Suppressor macrophage (primary cell): ENCODE measurements around the gene PI16.
"Not testable (repeated sequence)": the region's sequence is repeated elsewhere in the genome, so short reads cannot be mapped to it uniquely, and the experiment has no call there.

Experiments
- DNase-seq, 4 experiments: peaks; one replicate each; pipeline ENCODE4 v3.0.0-alpha.2; 2020 to 2022

PI16 gene

DNA sequence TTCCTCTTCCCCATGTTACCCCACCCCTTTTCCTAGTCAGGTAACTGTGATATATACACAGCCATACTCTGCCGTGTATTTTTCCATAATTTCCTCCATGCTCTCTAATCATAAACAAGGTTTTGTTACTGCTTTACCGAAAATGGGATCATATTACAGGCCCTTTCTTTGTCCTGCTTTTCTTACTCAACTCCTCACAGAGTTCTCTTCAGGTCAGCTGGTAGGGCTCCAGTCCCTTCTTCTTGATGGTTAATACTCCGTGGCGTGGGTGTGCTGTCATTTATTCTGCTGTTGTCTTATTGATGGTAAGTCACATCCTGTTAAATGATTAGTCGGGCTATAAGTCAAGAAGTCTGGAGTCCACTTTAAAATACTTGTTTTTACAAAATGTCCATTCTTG lies 24.9 kb upstream of the PI16 start:
- no peak for DNase-seq

DNA sequence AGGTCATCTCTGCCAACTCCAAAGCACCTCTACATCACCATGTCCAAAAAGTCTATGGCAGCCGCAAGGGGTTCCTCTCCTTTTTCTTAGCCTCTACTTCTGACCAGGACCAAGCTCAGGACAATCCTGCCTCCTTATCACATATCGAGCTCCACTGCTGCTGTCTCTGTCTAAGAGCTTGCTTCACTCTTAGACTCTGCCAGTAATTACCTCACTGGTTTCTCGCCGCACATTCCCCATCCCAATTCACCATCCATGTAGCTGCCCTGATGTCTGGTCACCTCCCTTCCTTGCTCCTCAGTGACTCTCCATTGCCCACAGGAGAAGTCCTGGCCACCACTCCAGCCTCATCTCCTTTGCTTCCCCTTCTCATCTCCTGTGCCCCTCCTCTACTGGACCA lies 24.1 kb upstream of the PI16 start:
- DNase-seq: no peak

DNA sequence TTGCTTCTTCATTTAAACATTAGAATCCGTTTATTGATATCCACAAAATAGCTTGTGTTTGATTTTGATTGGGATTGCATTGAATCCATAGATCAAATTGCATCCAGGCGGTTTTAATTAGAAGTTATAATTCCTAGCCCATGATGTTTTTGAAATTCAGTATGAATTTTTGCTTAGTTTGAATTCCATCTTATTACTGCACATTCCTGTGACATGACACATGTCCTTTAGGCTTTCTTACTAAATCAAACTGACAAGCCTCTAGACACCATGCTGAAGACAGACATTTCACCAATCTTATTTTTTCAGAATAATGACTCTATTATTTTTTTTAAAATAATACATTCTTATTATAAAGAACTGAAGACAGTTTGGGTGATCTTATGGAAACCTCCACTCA lies 21.4 kb upstream of the PI16 start:
- DNase-seq: no peak

DNA sequence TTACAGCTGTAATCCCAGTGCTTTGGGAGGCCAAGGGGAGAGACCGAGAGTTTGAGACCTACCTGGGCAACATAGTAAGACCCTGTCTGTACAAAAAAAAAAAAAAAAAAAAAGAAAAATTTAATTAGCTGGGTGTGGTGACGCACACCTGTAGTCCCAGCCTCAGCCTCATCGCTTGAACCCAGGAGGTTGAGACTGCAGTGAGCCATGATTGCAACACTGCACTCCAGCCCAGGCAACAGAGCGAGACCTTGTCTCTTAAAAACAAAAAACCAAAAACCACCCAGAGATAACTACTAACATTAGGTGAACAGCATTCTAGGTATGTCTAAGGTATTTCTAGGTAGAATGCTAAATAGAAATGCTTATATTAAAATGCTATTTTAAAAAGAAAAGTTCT lies 21.0 kb upstream of the PI16 start:
- no peak for DNase-seq

DNA sequence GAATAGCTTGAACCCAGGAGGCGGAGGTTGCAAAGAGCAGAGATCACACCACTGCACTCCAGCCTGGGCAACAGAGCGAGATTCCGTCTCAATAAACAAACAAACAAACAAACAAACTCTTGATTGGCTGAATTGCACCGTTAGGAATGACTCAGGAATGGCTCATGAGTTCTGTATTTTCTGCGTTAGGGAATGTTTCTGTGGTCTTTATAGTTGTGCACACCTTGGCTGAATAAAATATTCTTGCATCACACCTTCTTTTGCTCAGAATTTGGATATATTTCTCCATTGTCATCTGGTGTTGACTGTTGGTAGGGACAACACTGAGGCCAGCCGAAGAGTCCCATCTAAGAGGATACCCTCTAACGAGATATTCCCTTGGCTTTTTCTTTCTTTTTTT lies 19.6 kb upstream of the PI16 start:
- no peak for DNase-seq

DNA sequence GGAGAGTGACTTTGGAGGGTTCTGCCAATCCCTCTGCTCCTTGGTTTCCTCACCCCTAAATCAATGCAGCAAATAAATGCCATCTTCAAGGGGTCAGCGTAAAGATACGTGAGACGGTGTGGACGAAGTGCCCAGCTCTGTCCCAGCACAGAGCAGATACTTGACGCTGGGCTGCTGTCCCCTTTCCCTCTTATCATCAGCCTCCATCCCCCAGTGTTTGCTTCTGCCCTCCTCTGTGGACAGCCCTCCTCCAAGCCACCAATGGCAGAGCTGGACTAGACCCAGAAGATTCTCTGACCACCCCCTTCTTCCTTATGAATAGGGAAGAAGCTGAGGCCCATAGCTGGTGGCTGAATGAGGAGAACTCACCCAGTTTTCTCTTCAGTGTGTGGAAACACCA lies 17.7 kb upstream of the PI16 start:
- DNase-seq: no peak

DNA sequence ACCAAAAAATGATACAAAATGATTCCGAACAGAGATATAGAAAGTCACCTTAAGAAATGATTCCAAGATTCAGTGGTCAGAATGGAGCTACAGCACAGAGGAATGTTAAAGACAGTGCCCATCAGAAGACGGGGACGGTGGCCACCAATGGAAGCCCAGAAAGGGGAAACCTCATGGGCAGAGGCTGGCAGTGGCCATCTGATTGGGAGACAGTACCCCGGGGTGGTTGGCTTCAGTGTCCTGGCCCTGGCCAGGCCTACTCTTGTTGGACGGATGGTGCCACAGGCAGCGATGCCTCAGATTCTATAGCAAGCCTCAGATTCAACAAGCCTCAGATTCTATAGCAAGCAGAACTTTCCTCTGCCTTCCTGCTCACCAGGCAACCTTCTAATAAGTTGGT lies 16.6 kb upstream of the PI16 start:
- no peak for DNase-seq

DNA sequence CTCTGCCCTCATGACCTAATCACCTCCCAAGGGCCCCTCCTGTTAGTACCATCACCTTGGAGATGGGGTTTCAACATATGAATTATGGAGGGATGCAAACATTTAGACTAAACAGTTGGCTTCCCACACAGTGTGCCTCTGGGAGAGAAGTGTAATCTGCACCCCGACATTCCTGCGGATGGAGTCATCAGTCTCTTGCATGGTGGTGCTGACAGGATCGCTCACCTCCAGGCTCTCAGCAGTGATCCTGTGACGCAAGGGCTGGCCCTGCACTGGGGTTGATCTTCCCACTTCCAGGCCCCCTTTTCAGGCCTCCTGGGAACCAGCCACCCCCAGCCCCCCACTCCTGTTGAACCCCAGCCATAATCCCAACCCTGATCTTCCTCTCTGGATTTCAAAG lies 16.0 kb upstream of the PI16 start:
- no peak for DNase-seq

DNA sequence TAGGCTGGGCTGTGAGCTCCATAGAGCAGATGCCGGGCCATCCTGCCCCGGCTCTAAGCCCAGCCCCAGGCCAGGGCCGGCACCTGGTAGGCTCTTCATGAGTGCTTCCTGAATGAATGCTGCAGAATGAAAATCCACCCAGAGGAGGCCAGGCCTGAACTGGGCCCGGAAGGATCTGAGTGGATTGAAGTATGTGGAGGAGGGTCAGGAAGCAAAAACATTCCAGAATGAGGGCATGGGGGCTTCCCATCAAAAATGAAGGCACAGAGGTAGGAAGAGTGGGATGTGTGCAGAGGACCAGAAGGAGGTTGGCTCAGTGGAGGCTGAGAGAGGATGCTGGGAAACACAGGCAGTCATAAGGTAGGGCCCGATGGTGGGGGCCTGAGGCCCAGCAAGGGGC lies 15.5 kb upstream of the PI16 start:
- not testable (repeated sequence) for DNase-seq

DNA sequence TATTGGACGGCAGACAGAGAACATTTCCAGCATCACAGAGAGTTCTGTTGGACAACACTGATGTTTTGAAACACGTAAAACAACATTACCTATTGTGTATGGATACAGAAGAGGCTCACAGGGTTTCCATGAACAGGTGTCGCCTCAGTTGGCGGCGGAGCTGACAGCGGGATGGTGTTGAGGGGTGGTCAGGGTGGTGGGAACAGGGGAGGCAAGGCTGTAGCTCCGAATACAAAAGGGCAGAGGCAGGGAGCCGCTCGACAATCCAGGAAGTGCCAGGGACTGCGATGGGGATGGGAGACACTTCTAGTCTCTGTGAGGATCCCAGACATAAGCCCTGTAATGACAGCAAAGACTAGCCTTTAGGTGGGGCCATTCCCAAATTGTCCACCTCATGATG lies 14.5 kb upstream of the PI16 start:
- no peak for DNase-seq

DNA sequence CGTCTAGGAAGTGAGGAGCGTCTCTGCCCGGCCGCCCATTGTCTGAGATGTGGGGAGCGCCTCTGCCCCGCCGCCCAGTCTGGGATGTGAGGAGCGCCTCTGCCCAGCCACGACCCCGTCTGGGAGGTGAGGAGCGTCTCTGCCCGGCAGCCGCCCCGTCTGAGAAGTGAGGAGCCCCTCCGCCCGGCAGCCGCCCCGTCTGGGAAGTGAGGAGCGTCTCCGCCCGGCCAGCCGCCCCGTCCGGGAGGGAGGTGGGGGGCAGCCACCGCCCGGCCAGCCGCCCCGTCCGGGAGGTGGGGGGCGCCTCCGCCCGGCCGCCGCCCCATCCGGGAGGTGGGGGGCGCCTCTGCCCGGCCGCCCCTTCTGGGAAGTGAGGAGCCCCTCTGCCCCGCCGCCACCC lies 13.0 kb upstream of the PI16 start:
- not testable (repeated sequence) for DNase-seq

DNA sequence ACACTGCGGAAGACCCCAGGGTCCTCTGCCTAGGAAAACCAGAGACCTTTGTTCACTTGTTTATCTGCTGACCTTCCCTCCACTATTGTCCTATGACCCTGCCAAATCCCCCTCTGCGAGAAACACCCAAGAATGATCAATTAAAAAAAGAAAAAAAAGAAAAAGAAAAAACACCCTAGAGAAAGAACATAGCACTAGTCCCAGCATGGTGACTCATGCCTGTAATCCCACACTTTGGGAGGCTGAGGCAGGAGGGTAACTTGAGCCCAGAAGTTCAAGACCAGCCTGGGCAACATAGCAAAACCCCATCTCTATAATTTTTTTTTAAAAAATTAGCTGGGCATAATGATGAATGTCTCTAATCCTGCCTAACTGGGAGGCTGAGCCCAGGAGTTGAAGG lies 12.2 kb upstream of the PI16 start:
- DNase-seq: not testable (repeated sequence)

DNA sequence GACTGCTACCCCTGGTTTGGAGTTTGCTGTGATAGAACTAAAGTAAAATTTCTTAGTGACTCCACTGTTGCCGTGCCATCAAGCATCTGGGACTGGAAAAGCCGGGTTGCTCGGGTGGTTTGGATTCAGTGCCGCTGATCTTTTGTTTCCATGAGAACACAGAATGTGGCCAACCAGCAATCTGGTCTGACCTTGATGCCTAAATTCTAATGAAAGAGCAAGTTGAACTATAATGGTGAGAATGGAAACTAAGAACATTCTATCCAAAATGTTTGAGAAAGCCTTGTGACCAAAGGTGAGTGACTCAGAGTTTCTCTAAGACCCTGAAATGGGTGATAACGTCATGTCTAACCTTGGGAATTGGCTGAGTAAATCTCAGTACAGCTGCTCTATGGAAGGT lies 9.9 kb upstream of the PI16 start:
- DNase-seq: no peak

DNA sequence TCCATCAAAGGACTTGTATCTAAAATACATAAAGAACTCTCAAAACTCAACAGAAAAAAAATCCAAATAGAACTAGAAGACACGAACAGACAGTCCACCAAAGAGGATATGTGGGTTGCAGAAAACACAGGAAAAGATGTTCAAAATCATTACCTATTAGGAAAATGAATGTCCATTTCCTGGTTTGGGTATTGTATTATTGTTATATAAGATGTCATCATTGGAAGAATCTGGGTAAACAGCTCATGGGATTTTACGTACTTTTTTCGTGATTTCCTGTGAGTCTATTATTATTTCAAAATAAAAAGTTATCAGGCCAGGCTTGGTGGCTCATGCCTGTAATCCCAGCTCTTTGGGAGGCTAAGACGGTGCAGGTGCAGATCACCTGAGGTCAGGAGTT lies 9.2 kb upstream of the PI16 start:
- no peak for DNase-seq

DNA sequence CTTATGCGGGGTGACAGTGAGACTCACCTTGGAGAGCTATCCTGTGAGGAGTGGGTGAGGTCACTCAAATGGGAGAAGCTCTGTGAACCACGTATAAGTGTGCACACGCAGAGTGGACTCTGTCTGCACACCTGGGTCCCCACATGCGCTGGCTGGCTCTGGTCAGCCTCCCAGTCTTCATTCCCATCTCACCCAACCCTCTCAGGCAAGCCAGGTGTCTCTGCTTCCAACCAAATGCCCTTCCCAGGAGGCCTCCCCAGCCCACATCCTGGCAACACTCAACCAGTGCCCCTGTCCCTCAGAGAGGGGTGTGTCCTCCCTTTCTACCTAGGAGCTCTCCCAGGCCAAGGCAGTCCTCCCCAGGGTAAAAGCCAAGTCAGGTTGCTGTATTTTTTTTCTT lies 8.0 kb upstream of the PI16 start:
- DNase-seq: no peak

DNA sequence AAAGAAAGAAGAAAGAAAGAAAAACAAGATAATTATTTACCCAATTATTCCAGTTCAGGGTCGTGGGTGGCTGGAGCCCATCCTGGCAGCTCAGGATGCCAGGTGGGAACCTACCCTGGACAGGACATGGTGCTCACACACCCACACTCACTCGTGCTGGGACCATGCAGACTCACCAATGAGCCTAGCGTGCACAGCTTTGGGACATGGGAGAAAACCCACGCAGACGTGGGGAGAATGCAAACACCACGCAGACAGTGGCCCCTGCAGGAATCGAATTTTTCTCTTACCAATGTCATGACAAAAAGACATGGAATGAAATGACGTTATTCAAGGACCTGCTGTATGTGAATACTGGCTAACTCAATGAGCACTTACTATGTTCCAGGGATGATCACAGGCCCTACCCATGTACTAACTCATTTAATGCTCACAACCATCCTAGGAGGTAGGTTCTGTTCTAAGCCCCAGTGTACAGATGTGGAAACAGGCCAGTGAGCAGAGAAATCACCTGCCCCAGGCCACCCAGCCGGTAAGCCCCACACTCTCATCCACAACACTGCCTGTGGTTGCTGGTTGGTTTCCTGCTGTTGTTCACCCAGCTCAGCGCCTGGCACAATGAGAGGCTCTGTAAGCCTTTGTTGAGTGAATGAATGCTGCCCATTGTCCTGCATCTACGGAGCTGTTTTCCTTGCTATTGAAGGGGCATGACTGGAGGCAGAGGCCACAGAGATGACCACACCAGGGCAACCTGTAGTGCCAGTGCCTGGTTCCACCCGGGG lies 6.8 kb upstream of the PI16 start:
- DNase-seq: no peak

DNA sequence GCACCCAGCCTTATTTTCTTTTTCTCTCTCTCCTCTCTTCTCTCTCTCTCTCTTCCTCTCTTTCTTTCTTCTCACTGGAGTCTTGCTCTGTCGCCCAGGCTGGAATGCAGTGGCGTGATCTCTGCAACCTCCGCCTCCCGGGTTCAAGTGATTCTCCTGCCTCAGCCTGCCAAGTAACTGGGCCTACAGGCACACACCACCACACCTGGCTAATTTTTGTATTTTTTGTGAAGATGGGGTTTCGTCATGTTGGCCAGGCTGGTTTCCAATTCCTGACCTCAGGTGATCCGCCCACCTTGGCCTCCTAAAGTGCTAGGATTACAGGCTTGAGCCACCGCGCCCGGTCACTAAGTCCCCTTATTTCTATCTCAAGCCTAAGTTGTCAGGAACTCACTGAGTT lies 5.5 kb upstream of the PI16 start:
- not testable (repeated sequence) for DNase-seq

DNA sequence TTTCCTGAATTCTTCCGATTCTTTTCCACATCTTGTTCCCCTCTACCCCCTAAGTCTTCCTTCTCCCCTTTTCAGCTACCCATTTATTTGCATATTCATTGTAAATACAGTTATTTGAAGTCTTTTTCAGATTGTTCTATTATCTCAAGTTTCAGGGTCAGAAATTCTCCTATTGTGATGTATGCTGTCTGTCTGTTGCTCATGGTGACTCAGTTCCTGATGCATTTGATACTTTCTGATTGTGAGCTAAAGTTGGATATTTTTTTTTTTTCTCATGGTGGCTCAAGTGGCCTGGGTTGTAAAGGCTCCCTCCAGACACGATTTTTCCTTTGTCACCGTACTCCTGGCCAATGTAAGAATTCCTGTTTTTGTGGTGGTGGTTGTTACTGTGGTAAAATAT lies 4.9 kb upstream of the PI16 start:
- DNase-seq: no peak

DNA sequence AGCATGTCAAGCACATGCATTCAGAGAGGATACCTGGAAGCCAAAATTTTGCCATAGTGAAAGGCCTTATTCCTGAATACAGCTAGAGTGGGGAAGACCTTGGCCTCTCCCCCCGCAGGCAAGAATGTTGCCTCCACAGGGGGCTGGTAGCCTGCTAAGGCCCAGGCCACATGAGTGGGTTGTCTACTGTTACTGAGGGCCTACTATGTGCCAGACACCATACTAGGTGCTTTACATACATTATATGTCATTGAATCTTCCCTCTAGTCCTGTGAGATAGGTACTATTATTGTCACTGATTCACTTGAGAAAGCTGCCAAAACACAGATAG lies 642 bp upstream of the PI16 start:
- DNase-seq: no peak

DNA sequence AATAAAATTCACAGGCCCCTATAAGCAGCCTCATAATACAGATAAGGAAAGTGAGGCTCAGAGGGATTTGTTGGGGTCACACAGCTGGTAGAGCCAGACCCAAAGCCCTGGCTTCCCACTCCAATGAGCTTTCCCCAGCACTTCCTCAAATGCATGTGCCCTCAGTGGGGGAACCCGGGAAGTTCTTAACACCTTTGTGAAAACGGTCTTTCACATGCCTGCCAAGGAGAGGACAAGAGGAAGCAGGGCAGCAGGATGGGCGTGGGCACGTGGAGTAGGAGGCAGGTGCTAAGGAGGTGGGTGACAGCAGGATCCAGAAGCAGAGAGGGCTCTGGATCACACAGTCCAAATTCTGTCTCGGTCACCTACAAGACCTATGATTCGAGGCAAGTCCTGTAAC lies 598 bp downstream of the PI16 start:
- peak; percentile 13 to 44 (median 40) for DNase-seq

DNA sequence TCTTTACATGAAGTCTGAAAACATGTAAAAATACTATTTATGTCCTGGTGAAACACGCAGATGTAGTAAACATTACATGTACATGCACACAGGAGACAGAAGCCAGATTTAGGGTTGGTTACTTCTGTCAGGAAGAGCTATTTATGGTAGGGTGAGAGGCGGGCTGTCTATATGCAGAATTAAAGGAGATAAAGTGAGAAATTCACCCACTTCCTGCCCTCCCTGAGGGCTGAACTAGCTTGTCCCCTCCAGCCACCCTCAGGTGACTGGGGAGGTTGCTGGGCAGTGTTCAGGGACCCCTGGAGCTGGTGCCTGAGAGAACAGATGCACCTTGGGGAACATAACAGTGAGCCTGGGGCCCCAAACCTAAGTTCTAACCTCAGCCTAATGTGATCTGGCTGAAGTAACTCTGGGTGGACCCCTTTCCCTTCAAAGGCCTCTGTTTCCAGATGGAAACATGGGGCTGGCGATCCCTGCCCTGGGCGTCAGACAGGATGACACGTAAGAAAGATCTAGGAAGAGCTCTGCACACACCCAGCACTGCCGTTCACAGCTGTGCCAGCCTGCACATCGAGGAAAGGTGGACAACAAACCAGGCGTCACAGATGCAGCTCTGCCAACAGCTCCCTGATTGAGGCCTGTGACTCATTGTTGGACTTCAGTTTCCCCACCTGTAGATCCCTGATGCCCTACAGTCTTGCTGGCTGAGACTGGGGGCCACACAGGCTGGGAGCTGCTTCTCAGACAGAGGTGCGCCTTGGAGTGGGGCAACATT lies 1.3 kb downstream of the PI16 start:
- DNase-seq: no peak

DNA sequence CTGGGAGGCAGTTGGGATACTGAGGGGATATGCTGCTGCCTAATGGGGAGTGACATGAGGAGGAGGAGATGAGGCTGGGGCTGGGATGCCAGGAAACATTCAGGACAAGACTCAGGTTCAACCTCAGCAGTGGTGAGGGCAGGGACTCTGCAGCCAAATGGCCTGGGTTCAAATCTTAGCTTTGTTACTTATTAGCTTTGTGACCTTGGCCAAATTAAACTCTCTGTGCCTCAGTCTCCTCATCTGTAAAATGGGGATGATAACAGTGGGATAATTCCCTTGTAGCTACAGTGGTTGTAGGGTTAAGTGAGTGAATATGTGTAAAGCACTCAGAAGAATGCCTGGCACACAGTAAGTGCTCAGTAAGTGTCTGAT lies 1.9 kb downstream of the PI16 start:
- no peak for DNase-seq

DNA sequence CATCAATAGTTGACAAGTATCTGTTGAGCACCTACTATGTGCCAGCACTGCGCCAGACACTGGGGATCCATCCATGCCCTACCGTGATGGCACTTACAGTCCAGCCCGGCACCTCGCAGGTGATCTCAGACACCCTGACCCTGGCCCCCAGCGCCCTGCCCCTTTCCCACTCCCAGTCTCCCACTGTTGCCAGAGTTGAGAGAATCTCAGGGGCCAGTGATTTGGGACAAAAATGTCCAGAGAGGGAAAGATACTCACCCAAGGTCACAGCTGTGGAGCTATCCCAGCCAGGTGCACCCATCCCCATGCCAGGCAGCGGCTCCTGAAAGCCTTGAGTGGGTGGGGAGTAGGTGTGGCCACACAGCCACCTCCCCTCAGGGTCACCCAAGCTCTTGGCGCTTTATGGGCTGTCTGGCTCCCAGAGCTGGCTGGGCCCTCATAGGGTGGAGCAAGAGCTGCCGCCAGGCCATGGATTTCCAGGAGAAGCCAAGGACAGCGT lies 3.3 kb downstream of the PI16 start:
- DNase-seq: no peak

DNA sequence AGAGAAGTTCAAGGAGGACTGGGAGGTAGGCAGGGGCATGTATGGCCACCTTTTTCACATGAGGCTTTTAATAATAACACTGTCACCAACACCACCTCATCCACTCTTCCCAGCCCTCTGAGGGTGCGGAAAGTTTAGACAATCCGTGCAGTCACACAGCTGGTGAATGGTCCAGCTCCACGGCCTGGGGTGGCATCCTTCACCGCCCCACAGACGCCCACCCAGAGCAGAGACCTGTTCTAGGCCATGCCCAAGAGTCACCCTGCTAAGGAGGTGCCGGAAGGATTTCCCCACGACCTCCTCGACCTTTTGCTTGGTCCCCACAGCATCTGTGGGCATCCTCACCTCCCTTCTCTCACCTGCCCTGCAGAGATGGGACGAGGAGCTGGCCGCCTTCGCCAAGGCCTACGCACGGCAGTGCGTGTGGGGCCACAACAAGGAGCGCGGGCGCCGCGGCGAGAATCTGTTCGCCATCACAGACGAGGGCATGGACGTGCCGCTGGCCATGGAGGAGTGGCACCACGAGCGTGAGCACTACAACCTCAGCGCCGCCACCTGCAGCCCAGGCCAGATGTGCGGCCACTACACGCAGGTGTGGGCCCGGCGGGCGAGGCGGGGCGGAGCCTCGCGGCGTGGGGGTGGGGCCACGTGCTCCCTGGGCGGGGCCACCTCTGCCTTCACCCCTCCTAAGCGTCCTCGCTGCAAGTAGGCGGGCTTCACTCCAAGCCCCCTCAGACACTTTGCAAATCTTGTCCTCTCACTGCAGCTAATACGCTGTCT lies 4.4 kb downstream of the PI16 start:
- DNase-seq: no peak
